MM.1S (cell line): Measurements from ENCODE around the gene RBM25.

ENCODE experiments used
- CTCF ChIP-seq: fragments of 300-600 bp; sonication (generic); IDR thresholded peaks from 2 replicates; pipeline ENCODE4 v1.5.1; 2016; ENCODE audit warnings: antibody characterized with exemption, low read length, mixed read lengths
- EZH2 ChIP-seq: fragments of 300-600 bp; sonication (generic); optimal IDR thresholded peaks from 2 replicates; pipeline ENCODE3; 2017; ENCODE audit warnings: low read depth, mild to moderate bottlenecking, antibody characterized with exemption, low read length, mixed read lengths
- EZH2phosphoT487 ChIP-seq: fragments of 300-600 bp; sonication (generic); IDR thresholded peaks from 2 replicates; pipeline ENCODE4 v1.6.1; 2018; ENCODE audit warnings: antibody characterized with exemption, low read length

- TF ChIP-seq CTCF, result no peak
- no peak for TF ChIP-seq EZH2
- no peak for TF ChIP-seq EZH2phosphoT487
These were observed 44.6 kb downstream of the RBM25 start for GRCh38 chr14:73102806-73103497.
